NCI-H446 (cell line): ENCODE results near the gene MRFAP1.
"Not testable (repeated sequence)": the region's sequence is repeated elsewhere in the genome, so short reads cannot be mapped to it uniquely, and the experiment has no call there.

Experiments
- DNase-seq, 2 experiments: peaks; one replicate each; lab custom pipeline; 2025; lab: John Stamatoyannopoulos, UW

MRFAP1 gene

DNA sequence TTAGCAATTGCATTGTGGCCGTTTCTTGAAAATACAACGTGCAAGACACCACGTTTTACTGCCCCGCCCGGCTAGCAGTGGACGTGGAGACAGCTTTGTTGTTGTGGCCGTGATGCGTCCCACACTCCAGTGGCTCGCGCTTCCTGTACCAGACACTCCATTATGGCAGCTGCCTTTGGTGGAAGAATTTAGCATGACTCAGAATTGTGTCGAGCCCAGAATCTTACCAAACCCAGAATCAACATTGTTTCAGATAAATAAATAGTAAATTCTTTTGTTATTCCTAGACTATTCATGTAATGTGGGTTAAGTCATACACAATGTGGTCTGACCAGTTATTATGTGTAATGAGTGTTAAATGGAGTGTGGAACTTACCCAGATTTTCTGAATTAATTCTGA, 27.9 kb downstream of the MRFAP1 start:
- no peak for DNase-seq

DNA sequence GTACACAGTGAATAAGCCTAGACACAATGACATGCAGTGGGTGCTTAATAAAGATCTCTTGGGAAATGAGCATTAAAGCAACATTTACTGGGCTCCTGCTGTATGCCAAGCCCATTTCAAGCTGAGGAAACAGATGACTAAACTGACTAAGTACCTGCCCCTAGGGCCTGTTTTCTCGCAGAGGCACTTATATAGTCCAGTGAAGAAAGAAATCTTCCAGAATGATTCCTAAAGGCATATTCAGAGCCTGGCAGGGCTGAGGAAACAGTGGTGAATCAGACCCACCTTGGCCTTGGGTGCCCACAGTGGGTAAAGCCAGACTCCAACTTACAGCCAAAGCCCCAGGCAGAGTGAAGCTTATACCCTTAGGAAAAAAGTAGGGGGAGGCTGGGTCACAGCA, 31.2 kb downstream of the MRFAP1 start:
- DNase-seq, result no peak

DNA sequence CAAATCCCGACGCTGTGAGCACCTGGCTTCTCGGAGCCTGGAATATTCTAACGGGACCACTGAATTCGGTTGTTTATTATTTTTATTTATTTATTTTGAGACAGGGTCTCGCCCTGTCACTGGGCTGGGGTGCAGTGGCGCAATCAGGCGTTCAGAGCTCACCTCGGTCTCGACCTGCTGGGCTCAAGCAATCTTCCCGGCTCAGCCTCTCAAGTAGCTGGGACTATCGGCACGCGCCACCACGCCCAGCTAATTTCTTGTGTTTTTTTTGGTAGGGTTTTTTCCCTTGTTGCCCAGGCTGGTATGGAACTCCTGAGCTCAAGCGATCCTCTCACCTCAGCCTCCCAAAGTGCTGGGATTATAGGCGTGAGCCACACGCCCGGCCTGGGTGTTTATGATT, 31.6 kb downstream of the MRFAP1 start:
- DNase-seq, result no peak

DNA sequence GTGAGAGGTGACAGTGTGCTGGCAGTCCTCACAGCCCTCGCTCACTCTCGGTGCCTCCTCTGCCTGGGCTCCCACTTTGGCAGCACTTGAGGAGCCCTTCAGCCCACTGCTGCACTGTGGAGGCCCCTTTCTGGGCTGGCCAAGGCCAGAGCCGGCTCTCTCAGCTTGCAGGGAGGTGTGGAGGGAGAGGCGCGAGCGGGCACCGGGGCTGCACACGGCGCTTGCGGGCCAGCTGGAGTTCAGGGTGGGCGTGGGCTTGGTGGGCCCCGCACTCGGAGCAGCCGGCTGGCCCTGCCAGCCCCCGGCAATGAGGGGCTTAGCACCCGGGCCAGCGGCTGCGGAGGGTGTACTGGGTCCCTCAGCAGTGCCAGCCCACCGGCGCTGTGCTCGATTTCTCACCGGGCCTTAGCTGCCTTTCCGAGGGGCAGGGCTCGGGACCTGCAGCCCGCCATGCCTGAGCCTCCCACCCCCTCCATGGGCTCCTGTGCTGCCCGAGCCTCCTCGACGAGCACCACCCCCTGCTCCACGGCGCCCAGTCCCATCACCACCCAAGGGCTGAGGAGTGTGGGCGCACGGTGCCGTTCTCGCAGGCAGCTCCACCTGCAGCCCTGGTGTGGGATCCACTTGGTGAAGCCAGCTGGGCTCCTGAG, 32.2 kb downstream of the MRFAP1 start:
- not testable (repeated sequence) for DNase-seq

DNA sequence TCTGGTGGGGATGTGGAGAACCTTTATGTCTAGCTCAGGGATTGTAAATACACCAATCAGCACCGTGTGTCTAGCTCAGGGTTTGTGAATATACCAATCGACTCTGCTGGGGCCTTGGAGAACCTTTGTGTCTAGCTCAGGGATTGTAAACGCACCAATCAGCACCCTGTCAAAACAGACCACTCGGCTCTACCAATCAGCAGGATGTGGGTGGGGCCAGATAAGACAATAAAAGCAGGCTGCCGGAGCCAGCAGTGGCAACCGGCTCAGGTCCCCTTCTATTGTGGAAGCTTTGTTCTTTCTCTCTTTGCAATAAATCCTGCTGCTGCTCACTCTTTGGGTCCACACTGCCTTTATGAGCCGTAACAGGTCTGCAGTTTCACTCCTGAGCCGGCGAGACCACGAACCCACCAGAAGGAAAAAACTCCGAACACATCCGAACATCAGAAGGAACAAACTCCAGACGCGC, 32.7 kb downstream of the MRFAP1 start:
- DNase-seq, result not testable (repeated sequence)

DNA sequence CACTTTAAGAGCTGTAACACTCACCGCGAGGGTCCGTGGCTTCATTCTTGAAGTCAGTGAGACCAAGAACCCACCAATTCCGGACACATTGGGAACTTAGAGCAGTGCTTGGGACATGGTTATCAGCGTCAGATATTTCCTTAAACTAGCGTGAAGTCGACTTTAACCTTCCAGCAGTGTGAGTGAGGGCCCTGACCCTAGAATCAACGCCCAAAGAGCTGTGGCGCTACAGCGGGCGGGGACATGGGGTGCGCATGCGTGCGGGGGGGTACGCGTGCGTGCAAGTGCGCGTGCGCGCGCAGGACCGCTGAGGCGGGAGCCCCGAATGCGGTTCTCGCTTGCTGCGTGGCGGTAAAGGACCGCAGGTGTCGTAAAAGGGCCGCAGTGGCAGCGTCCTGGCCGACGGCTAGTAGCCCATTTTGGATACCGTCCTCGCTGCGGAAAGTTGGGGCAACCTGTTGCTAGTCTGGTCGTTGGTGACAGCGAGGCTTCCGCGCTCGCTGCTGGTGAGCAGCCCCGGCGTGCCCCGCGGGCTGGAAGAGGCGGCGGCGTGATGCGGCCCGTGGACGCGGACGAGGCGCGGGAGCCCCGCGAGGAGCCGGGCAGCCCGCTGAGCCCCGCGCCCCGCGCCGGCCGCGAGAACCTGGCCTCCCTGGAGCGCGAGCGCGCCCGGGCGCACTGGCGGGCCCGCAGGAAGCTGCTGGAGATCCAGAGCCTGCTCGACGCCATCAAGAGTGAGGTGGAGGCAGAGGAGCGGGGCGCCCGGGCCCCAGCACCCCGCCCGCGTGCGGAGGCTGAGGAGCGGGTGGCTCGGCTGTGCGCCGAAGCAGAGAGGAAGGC, 33.4 kb downstream of the MRFAP1 start:
- peak; percentile 65 to 90 for DNase-seq

DNA sequence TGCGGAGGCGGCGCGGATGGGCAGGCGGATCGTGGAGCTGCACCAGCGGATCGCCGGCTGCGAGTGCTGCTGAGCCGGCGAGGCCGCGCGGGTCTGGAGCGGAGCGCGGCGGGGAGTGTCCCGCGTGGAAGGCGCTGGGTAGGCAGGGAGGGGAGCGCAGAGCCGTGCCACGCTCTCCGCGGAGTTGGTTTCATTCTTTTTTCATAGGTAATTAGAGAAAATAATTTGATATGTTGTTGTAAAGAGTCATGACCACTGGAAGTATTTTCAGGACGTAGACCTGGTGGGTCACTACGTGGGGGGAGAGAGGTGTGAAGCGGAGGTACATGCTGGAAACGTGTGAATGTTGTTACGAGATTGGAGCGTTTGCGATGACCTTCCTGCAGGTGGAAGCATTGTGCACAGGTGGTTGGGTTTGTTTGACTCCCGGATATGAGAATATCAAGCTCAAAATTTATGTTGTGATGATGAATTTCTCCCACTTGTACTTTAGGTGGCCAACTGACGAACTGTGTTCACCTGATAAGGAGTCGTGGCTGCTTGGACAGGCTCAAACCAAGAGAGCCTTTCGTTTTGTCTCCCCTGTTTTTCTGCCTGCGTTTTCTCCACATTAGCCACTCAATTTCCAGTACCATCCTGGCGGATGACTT, 34.1 kb downstream of the MRFAP1 start:
- DNase-seq, result no peak

DNA sequence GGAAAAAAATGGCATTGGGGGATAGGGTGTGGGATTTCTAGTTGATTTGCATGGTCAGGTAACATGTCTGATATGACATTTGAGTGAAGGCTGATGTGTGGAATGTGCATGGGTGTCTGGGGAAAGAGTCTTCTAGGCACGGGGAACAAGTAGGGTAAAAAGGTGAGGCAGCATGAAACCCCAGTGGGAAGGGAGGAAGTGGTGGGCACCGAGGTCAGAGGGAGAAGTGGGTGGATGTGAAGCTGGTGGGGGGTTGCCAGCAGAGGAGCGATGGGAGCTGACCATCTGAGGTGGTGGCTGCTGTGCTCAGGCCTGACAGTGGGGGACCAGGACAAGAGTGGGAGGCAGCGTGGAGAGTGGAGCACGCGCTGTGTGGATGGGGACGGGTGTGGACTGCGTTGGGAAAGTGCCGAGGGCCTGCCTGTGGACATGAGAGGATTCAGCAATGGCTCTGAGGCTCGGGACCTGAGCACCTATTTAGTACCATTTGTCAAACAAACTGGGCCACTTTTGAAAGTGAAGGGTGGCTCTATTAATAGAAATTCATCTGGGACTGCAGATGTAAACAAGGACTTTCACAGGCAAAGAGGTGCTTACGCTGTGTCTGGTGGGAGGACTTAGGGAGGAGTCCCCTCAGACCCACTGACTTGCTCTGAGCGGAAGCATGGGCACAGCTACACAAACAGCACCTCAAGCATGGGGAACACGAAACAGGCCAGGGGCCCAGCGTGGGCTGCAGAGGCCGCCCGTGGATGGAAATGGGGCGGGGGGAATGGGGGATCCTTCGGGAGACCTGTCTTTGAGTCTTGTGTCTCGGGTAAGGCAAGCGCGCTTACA, 36.5 kb downstream of the MRFAP1 start:
- DNase-seq, result no peak

DNA sequence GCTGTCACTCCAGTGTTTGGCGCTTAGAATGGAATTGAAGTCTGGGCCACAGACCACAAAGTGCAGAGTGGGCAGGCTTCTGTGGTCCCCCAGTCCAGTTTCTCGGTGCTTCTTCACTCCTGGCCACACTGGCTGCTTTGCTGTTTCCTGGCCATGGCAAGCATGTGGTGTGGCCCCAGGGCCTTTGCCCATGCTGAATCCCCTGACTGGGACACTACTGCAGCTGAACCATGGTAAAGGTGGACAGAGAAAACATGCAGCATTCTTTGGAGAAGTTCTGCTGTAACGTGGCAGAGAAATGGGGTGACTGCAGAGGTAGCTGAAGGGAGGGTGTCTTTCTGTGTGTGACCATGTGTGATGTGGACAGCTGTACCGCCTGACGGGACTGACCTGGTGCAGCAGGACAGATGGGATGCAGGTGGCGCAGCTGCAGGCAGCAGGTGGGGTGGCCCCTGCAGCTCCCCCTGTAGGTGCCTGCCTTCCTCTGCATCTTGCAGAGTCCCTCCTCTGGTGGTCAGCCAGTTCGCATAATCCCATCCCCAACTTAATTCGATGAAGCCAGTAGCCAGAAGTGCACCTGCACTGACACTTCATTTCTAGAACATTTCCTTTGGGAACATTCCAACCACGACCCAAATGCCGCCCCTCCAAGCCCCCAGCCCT, 40.0 kb downstream of the MRFAP1 start:
- no peak for DNase-seq

DNA sequence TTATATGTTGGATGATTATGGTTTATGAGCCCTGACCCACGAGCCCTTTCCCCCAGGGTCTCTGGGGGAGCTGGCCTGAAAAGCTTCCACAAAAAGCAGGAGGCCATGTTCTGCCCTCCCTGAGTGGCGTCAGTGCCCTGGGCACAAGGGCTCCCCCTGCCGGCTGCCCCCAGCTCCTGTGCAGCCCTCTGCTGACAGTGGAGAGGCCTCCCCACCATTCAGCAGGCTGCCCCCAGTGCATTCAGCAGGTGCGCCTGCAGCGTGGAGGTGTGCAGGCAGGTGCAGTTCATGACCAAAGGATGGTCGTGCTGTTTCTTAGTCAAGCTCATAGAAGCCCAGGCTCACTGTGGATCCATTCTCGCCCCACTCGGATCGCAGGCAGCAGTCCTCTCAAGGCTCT, 40.7 kb downstream of the MRFAP1 start:
- DNase-seq, result no peak

DNA sequence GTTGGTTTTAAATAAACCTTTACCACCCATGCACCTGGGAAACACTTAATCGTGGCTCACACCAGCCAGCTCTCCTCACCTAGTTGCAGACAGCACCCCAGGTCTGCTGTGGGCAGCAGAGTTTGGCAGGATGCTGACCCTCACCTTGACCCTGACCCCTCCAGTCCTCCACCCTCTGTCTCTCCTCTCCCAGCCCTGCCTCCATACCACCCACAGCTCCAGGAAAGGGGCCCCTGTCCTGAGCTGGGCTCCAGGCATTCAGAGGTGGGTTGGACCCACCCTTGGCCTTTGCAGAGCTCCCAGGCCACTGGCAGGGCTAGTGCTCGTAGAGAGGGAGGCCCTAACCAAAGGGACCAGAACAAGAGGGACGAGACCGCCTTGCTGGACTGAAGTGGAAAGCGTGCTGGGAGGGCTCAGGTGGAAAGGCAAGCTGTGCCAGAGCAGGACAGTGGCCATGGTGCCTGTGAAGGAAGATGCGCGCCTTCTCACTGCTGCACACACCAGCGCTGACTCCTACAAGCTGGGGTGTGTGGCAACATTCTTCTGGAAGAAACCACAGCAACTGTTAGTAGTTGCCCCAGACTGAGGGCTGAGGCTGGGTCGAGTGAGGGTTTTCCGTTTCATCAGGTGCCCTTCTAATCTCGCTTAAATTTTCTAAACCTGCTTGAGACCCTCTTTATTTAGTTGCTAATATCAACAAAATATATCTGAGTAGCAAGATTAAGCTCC, 42.5 kb downstream of the MRFAP1 start:
- DNase-seq, result no peak

DNA sequence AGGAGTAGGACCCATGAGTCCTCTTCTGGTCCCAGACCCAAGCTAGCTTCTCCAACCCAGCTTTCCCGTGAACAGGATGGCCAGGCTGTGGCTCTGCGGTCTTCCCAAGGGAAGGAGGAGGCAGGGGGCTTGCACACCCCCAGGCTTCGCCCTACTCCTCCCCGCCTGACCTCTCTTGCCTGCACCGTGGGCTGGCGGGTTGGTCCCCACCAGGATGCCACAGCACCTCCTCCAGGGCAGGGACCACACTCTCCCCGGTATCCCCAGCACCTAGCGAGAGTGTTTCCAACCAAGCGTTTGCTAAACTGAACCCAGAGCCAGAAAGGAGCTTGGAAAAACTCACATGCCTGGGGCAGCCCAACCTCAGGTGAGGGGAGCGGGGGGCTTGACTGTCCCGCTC, 44.2 kb downstream of the MRFAP1 start:
- DNase-seq, result no peak

DNA sequence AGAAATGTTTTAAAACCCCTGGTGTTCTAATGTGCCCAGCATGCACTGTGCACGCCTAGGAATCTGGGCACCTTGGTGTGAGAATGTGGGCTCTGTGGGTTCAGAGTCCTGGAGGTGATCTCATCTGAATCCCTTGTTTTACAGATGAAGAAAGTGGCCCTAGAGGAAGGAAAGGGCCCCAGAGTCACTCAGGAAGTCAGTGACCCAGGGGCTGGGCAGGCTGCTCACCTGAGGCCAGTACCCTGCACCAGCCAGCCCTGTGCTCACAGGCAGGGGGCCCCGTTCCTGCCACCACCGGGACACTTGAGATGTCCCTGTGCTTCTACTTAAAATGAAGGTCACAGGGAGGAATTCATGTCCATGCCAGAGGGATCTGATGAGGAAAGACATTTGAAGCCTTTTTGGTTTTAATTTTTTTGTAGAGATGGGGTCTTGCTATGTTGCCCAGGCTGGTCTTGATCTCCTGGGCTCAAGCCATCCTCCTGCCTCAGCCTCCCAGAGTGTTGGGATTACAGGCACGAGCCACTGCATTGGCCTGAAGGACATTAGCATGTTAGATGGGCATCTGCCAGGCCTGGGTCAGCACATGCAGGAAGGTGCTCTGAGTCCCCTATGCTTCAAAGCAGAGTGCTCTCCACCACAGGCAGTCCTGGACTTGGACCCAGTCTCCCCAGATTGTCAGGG, 45.8 kb downstream of the MRFAP1 start:
- no peak for DNase-seq

DNA sequence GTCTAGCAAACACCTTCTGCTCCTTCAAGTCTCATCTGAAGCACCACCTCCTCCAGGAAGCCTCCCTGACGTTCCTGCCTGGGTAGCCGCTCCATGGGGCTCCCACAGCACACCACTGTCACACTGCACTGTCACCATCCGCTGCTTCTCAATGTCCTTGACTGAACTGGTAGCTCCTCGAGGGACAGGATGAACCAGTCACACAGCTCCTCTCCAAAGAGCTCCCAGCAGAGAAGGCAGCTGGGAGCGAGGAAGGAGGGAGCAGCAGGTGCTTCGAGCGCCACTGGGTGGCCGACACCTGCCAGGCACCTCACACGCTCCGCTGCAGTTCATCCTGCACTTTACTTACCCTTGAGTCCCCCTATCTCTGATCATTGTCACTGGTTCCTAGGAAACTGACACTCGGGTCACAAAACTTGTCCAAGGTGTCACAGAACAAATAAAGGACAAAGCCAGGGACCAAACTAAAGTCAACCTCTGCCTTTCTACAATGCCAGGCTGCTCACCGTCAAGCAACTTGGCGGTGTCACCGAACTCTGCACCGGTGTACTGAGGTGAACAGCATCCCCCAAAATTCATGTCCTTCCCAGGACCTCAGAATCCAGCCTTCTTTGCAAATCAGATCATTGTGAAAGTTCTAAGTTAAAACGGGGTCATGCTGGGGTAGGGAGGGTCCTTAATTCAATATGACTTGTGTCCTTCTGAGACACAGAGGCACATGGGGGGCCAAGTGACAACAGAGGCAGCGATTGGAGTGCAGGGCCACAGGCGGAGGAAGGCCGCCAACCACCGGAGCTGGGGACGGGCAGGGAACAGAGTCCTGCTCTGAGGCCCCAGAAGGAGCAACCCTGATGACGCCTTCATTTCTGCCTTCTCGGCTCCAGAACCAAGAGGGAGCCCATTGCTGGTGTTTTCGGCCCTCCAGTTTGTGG, 47.7 kb downstream of the MRFAP1 start:
- DNase-seq, result no peak

DNA sequence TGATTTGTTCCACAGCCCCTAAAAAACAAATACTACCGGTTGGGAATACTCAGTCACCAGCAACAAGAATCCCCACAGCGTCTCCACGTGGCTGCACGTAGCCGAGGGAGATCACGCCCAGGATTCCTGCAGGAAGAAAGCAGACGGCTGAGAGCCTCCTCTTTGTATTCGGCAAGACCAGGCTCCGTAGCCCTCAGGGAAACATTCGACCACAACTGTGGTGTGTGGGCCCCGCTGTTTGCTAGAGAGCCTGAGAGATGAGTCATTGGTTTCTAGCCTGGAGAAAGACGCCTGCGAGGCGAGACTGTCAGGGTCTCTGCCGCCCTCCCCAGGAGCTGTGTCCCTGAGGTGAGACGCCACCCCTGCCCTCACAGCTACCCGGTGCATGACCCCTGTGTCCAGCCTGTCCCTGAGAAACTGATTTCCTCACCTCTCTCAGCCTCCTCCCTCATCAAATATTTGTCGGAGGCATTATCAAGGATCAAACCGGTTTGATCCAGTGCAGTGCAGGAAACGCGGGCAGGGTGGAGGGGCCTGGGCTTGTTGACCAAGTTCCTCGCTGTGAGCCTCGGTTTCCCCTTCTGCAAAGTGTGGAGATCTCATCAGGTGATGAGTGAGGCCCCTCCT, 48.5 kb downstream of the MRFAP1 start:
- no peak for DNase-seq

DNA sequence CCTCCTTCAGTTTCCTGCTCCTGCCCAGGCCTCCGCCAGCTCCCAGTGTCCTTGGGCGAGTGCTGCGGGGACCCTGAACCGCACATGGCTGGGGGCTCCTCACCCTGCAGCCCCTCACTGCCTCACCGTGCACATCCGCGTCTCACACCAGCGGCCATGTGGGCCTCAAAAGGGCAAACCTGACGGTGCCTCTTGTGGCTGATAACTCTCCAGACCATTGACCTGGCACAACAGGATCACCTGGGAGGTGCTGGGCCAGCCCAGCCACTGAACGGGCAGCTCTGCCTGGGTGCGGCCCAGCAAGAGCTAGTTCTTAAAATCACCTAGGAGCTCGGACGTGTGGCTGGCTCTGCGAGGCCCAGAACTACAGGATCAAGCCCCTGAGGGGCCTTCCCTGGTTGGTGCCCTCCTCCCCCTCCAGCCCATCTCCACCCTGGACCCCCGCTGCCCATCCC, 49.0 kb downstream of the MRFAP1 start:
- no peak for DNase-seq
